Measurements from ENCODE around the gene SHKBP1.
A peak's percentile ranks its signal among the peaks of the same experiment; 100 is the strongest.

Gene SHKBP1

DNA sequence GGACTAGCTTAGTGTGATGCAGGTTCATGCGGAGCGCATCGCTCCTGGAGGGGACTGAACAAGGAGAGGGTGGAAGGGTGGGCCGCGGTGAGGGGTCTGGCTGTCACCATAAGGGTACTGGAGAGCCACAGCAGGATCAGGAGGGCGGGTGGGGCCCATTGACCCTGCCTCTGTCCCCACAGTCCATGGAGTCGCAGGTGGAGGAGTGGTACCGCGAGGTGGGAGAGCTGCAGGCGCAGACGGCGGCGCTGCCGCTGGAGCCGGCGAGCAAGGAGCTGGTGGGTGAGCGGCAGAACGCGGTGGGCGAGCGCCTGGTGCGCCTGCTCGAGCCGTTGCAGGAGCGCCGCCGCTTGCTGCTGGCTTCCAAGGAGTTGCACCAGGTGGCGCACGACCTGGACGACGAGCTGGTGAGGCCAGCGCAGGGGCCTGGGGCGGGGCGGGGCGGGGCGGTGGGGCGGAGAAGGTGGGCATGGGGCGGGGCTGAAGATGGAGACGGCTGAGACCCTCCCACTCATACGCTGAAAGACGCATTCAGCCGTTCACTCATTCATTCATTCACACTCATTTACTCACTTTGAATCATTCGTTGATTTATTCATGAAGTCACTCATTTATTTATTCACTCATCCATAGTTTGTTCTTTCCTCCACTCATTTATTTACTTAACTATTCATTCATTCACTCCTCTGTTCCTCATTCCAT is 27.5 kb upstream of the SHKBP1 start (continued):
- TF ChIP-seq ZNF221 (tag by site-specific recombination; IDR thresholded peaks at IDR 0.05; ENCODE audit: borderline replicate concordance) (no peak), ZNF23 (tag by site-specific recombination; IDR thresholded peaks at IDR 0.05; ENCODE audit: borderline replicate concordance) (no peak), ZNF391 (tag by site-specific recombination; IDR thresholded peaks at IDR 0.05; ENCODE audit: borderline replicate concordance, low read depth) (no peak), YY2 (tag by site-specific recombination; IDR thresholded peaks at IDR 0.05) (no peak), ZNF654 (tag by site-specific recombination; IDR thresholded peaks at IDR 0.05; ENCODE audit: low read depth) (0 out of 2 replicates have a peak, but pooled peaks have one; percentile 1), ZNF548 (tag by site-specific recombination; IDR thresholded peaks at IDR 0.05) (no peak), ZNF138 (tag by site-specific recombination; IDR thresholded peaks at IDR 0.05; ENCODE audit: borderline replicate concordance) (no peak), MEIS1 (CRISPR knock-in tag; IDR thresholded peaks at IDR 0.05; ENCODE audit: borderline replicate concordance) (no peak), ZNF792 (tag by site-specific recombination; IDR thresholded peaks at IDR 0.05) (no peak), ZNF624 (tag by site-specific recombination; IDR thresholded peaks at IDR 0.05) (no peak), ZNF596 (tag by site-specific recombination; IDR thresholded peaks at IDR 0.05) (no peak), ZNF623 (tag by site-specific recombination; IDR thresholded peaks at IDR 0.05) (no peak), SCRT2 (tag by site-specific recombination; IDR thresholded peaks at IDR 0.05) (no peak), ZNF549 (tag by site-specific recombination; IDR thresholded peaks at IDR 0.05) (no peak), ZNF747 (tag by site-specific recombination; IDR thresholded peaks at IDR 0.05) (no peak), ZNF324 (tag by site-specific recombination; IDR thresholded peaks at IDR 0.05) (peak; percentile 40; the same call in 1 of the 2 replicates), ZNF16 (tag by site-specific recombination; IDR thresholded peaks at IDR 0.05; ENCODE audit: low read depth) (peak; percentile 99), ZNF132 (tag by site-specific recombination; IDR thresholded peaks at IDR 0.05; ENCODE audit: borderline replicate concordance) (no peak), KLF16 (tag by site-specific recombination; IDR thresholded peaks at IDR 0.05) (peak; percentile 62; the same call in 1 of the 2 replicates), ZNF311 (tag by site-specific recombination; IDR thresholded peaks at IDR 0.05; ENCODE audit: borderline replicate concordance) (no peak), ZNF146 (tag by site-specific recombination; IDR thresholded peaks at IDR 0.05) (no peak)
- TF ChIP-seq, protein P1, sequence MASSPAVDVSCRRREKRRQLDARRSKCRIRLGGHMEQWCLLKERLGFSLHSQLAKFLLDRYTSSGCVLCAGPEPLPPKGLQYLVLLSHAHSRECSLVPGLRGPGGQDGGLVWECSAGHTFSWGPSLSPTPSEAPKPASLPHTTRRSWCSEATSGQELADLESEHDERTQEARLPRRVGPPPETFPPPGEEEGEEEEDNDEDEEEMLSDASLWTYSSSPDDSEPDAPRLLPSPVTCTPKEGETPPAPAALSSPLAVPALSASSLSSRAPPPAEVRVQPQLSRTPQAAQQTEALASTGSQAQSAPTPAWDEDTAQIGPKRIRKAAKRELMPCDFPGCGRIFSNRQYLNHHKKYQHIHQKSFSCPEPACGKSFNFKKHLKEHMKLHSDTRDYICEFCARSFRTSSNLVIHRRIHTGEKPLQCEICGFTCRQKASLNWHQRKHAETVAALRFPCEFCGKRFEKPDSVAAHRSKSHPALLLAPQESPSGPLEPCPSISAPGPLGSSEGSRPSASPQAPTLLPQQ (tag by site-specific recombination; IDR thresholded peaks at IDR 0.05), result peak; percentile 93
- TF ChIP-seq, protein P2, sequence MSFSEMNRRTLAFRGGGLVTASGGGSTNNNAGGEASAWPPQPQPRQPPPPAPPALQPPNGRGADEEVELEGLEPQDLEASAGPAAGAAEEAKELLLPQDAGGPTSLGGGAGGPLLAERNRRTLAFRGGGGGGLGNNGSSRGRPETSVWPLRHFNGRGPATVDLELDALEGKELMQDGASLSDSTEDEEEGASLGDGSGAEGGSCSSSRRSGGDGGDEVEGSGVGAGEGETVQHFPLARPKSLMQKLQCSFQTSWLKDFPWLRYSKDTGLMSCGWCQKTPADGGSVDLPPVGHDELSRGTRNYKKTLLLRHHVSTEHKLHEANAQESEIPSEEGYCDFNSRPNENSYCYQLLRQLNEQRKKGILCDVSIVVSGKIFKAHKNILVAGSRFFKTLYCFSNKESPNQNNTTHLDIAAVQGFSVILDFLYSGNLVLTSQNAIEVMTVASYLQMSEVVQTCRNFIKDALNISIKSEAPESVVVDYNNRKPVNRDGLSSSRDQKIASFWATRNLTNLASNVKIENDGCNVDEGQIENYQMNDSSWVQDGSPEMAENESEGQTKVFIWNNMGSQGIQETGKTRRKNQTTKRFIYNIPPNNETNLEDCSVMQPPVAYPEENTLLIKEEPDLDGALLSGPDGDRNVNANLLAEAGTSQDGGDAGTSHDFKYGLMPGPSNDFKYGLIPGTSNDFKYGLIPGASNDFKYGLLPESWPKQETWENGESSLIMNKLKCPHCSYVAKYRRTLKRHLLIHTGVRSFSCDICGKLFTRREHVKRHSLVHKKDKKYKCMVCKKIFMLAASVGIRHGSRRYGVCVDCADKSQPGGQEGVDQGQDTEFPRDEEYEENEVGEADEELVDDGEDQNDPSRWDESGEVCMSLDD (tag by site-specific recombination; IDR thresholded peaks at IDR 0.05), result no peak; the same call in 1 of the 2 replicates
- TF ChIP-seq, protein P3, sequence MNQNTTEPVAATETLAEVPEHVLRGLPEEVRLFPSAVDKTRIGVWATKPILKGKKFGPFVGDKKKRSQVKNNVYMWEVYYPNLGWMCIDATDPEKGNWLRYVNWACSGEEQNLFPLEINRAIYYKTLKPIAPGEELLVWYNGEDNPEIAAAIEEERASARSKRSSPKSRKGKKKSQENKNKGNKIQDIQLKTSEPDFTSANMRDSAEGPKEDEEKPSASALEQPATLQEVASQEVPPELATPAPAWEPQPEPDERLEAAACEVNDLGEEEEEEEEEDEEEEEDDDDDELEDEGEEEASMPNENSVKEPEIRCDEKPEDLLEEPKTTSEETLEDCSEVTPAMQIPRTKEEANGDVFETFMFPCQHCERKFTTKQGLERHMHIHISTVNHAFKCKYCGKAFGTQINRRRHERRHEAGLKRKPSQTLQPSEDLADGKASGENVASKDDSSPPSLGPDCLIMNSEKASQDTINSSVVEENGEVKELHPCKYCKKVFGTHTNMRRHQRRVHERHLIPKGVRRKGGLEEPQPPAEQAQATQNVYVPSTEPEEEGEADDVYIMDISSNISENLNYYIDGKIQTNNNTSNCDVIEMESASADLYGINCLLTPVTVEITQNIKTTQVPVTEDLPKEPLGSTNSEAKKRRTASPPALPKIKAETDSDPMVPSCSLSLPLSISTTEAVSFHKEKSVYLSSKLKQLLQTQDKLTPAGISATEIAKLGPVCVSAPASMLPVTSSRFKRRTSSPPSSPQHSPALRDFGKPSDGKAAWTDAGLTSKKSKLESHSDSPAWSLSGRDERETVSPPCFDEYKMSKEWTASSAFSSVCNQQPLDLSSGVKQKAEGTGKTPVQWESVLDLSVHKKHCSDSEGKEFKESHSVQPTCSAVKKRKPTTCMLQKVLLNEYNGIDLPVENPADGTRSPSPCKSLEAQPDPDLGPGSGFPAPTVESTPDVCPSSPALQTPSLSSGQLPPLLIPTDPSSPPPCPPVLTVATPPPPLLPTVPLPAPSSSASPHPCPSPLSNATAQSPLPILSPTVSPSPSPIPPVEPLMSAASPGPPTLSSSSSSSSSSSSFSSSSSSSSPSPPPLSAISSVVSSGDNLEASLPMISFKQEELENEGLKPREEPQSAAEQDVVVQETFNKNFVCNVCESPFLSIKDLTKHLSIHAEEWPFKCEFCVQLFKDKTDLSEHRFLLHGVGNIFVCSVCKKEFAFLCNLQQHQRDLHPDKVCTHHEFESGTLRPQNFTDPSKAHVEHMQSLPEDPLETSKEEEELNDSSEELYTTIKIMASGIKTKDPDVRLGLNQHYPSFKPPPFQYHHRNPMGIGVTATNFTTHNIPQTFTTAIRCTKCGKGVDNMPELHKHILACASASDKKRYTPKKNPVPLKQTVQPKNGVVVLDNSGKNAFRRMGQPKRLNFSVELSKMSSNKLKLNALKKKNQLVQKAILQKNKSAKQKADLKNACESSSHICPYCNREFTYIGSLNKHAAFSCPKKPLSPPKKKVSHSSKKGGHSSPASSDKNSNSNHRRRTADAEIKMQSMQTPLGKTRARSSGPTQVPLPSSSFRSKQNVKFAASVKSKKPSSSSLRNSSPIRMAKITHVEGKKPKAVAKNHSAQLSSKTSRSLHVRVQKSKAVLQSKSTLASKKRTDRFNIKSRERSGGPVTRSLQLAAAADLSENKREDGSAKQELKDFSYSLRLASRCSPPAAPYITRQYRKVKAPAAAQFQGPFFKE (tag by site-specific recombination; IDR thresholded peaks at IDR 0.05; ENCODE audit: borderline replicate concordance), result no peak
- TF ChIP-seq, protein P4, sequence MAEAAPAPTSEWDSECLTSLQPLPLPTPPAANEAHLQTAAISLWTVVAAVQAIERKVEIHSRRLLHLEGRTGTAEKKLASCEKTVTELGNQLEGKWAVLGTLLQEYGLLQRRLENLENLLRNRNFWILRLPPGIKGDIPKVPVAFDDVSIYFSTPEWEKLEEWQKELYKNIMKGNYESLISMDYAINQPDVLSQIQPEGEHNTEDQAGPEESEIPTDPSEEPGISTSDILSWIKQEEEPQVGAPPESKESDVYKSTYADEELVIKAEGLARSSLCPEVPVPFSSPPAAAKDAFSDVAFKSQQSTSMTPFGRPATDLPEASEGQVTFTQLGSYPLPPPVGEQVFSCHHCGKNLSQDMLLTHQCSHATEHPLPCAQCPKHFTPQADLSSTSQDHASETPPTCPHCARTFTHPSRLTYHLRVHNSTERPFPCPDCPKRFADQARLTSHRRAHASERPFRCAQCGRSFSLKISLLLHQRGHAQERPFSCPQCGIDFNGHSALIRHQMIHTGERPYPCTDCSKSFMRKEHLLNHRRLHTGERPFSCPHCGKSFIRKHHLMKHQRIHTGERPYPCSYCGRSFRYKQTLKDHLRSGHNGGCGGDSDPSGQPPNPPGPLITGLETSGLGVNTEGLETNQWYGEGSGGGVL (tag by site-specific recombination; IDR thresholded peaks at IDR 0.05), result no peak
- TF ChIP-seq, protein P5, sequence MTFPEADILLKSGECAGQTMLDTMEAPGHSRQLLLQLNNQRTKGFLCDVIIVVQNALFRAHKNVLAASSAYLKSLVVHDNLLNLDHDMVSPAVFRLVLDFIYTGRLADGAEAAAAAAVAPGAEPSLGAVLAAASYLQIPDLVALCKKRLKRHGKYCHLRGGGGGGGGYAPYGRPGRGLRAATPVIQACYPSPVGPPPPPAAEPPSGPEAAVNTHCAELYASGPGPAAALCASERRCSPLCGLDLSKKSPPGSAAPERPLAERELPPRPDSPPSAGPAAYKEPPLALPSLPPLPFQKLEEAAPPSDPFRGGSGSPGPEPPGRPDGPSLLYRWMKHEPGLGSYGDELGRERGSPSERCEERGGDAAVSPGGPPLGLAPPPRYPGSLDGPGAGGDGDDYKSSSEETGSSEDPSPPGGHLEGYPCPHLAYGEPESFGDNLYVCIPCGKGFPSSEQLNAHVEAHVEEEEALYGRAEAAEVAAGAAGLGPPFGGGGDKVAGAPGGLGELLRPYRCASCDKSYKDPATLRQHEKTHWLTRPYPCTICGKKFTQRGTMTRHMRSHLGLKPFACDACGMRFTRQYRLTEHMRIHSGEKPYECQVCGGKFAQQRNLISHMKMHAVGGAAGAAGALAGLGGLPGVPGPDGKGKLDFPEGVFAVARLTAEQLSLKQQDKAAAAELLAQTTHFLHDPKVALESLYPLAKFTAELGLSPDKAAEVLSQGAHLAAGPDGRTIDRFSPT (tag by site-specific recombination; IDR thresholded peaks at IDR 0.05), result peak; percentile 75; the same call in 1 of the 2 replicates
